ENCODE measurements around the gene ZNF574.

Gene ZNF574

GRCh38 chr19:42108527-42109389 is 32.8 kb downstream of the ZNF574 start:
- DNase-seq, result peak; percentile 82

- no peak for DNase-seq
Observed at GRCh38 chr19:42109896-42110295, 33.9 kb downstream of the ZNF574 start.

GRCh38 chr19:42110658-42111057 is 34.7 kb downstream of the ZNF574 start:
- DNase-seq, result no peak

- no peak for DNase-seq
Observed at GRCh38 chr19:42111384-42111783, 35.4 kb downstream of the ZNF574 start.

- DNase-seq, result no peak
Observed at GRCh38 chr19:42111811-42112210, 35.8 kb downstream of the ZNF574 start.

GRCh38 chr19:42113641-42114348 is 37.8 kb downstream of the ZNF574 start:
- DNase-seq, result peak; percentile 64

- DNase-seq, result peak; percentile 74
Observed at GRCh38 chr19:42114412-42114811, 38.4 kb downstream of the ZNF574 start.

GRCh38 chr19:42115219-42115618 is 39.3 kb downstream of the ZNF574 start:
- DNase-seq, result no peak

GRCh38 chr19:42115705-42116104 is 39.7 kb downstream of the ZNF574 start:
- DNase-seq, result no peak

- DNase-seq, result no peak
Observed at GRCh38 chr19:42116308-42117075, 40.5 kb downstream of the ZNF574 start.

- DNase-seq, result no peak
Observed at GRCh38 chr19:42117076-42117475, 41.1 kb downstream of the ZNF574 start.

GRCh38 chr19:42120276-42120980 is 44.5 kb downstream of the ZNF574 start:
- DNase-seq, result no peak

GRCh38 chr19:42121036-42121621 is 45.2 kb downstream of the ZNF574 start:
- DNase-seq, result no peak

GRCh38 chr19:42121656-42122069 is 45.7 kb downstream of the ZNF574 start:
- no peak for DNase-seq

- no peak for DNase-seq
Observed at GRCh38 chr19:42122691-42123607, 47.0 kb downstream of the ZNF574 start.

GRCh38 chr19:42123765-42124164 is 47.8 kb downstream of the ZNF574 start:
- DNase-seq, result no peak

GRCh38 chr19:42124386-42124901 is 48.5 kb downstream of the ZNF574 start:
- DNase-seq, result no peak

GRCh38 chr19:42125536-42125935 is 49.6 kb downstream of the ZNF574 start:
- DNase-seq, result no peak

- no peak for DNase-seq
Observed at GRCh38 chr19:42126574-42126973, 50.6 kb downstream of the ZNF574 start.

- no peak for DNase-seq
Observed at GRCh38 chr19:42129399-42130253, 53.7 kb downstream of the ZNF574 start.

All from NCI-H1105 treated with DMSO at 0.1 percent for 48 hours (cell line).